ENCODE measurements around the gene SLC66A1. TPM values are rescaled to one million over a fixed set of nuclear protein-coding genes. Genes with fewer than 3 reads are reported as not detected.

SLC66A1 gene
- total and polyA plus RNA-seq, 2 donors, result 7.7 to 10.3 TPM

DNA sequence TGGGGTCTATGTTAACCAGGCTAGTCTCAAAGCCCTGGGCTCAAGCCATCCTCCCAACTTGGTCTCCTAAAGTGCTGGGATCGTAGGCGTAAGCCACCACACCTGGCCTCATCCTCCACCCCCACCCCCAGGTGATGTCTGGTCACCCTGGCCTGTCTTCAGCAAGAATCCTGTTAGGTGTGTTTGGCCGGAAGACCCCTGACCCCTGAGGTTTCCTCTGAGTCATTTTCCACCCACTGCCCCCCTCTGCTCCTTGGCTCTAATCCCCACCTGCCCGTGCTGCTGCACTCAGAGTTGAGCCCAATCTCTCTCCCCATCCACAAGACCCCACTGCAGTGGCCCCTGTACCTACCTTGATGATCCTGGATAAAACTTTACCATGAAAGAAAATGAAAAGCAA, 25.2 kb downstream of the SLC66A1 start:
- Histone ChIP-seq H3K4me3 (ENCODE audit: low read depth, low read length) (no peak overlapping the region), H3K27ac (ENCODE audit: low read depth) (no peak overlapping the region), H3K36me3 (ENCODE audit: insufficient read depth) (no peaks in the 10 kb centered on the region), H3K4me1 (ENCODE audit: insufficient read depth) (no peaks in the 10 kb centered on the region)
- no peak for DNase-seq (ENCODE audit: extremely low spot score)
- 88% methylated on average over 4 of the region's 4 CpGs for WGBS

DNA sequence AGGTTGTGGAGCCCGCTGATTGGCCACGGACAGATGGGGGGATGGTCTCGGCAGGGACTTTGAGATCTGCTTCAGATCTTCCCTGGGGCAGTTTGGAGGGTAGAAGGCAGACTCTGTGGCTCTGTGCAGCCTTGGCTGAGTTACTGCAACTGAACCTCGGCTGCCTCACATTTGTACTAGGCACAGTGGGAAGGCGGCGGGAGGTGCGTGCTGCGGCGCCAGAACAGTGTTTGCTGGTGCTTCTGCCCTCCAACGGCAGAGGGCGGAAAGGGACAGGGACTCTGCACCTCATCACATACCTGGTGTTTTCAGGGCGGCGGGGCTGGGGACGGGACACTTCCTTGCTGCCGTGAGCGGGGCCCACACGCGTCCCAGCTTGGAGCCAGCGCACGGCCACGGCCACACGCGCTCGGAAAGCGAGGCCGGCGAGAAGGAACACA, 26.2 kb downstream of the SLC66A1 start:
- H3K36me3 ChIP-seq (ENCODE audit: insufficient read depth), result no peaks in the 10 kb centered on the region
- H3K4me3 ChIP-seq (ENCODE audit: low read depth, low read length), result no peak overlapping the region
- no peak overlapping the region for H3K27ac ChIP-seq (ENCODE audit: low read depth)
- no peaks in the 10 kb centered on the region for H3K4me1 ChIP-seq (ENCODE audit: insufficient read depth)
- DNase-seq (ENCODE audit: extremely low spot score), result no peak
- 73% methylated on average over 27 of the region's 27 CpGs for WGBS

DNA sequence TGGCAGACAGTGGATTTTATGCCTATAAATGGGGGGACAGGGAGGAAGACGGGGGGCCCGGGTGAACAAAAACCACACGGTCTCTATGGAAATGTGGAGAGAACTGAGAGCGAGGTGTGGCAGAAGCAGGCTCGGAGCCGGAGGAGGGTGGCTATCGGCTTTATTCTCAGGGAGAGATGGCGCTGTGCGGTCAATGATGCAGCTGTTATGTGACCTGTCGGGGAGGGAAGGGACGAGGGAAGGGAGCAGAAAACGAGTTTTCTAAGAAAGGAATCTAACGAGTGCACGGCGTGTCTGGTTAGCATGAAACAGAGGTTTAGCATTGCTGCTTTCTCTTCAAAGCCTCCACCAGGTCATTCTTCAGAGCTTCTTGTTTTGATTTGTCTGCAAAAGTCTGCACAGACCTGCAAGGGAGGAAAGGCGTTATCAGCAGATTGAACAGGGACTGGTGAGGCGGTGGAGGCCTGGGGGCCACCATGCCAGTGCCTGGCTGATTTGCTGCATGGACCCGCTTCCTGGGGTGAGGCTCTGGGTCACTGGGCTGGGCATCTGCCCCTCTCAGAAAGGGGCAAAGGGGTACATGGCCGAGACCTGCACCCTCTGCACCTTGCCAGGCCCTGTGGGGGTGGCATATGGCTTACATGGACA, 27.2 kb downstream of the SLC66A1 start:
- 82% methylated on average over 19 of the region's 19 CpGs for WGBS
- no peak for DNase-seq (ENCODE audit: extremely low spot score)
- Histone ChIP-seq H3K36me3 (ENCODE audit: insufficient read depth) (no peaks in the 10 kb centered on the region), H3K4me3 (ENCODE audit: low read depth, low read length) (no peak overlapping the region), H3K27ac (ENCODE audit: low read depth) (no peak overlapping the region), H3K4me1 (ENCODE audit: insufficient read depth) (no peaks in the 10 kb centered on the region)

DNA sequence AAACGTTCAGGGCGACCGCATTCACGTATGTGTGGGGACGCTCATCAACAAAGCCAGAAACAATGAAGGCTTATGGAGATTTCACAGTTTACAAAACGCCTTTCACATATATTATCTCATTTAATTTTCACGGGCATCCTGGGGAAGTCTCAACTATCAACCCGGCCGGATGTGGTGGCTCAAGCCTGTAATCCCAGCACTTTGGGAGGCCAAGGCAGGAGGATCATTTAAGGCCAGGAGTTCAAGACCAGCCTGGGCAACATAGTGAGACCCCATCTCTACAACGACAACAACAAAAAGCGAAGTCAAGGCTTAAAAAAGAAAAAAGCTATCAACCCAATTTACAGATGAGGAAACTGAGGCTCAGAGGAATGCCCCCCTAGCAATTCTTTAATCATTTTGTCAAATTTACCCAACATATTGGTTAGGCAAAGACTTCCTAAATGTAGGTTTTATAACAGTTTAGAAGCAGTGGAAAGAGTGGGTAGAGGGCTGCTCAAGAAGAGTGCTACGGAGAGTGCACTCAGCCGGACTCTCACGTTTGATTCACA, 28.3 kb downstream of the SLC66A1 start:
- no peaks in the 10 kb centered on the region for H3K36me3 ChIP-seq (ENCODE audit: insufficient read depth)
- no peak overlapping the region for H3K27ac ChIP-seq (ENCODE audit: low read depth)
- DNase-seq (ENCODE audit: extremely low spot score), result no peak
- WGBS, result 95% methylated on average over 14 of the region's 14 CpGs
- no peak overlapping the region for H3K4me3 ChIP-seq (ENCODE audit: low read depth, low read length)
- H3K4me1 ChIP-seq (ENCODE audit: insufficient read depth), result no peaks in the 10 kb centered on the region

DNA sequence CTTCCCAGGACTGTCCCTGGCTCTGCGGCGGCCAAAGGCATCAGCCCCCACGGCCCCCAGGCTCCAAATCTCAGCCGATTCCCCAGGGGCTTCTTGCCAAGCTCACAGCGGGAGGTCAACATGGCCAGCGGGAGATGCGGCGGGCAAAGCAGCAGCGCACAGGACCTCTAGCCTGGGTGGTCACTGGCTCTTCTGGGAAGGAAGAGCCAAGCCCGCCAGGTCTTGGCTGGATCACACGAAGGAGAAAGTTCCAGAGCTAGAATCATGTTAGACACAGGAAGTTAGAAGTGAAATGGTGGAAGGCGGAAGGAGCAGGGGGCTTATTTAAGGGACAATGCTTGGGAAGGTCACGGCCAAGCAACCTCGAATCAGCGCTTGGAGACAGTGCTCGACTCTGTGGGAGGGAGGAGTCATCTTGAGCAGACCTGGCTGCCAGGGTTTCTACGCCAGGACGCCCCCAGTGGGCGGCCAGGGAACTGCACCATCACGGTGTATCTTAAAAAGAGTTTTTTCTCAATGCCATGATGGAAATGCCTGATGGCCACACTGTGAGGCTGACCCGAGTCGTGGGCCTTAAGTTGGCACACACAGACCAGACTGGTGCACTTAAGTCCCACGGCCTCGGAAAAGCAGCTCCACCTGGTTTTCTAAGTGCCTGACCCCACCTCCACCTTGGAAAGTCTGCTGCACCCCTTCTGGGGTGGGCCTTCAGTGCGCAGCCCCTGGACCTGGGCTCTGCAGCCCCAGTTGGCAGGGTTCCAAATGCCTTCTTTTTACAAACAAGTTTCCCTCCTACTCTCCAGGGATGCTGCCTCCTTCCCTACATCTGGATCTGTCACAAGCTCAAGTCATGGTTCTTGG, 29.3 kb downstream of the SLC66A1 start:
- H3K27ac ChIP-seq (ENCODE audit: low read depth), result no peak overlapping the region
- no peaks in the 10 kb centered on the region for H3K4me1 ChIP-seq (ENCODE audit: insufficient read depth)
- WGBS, result 62% methylated on average over 25 of the region's 25 CpGs
- no peaks in the 10 kb centered on the region for H3K36me3 ChIP-seq (ENCODE audit: insufficient read depth)
- no peak for DNase-seq (ENCODE audit: extremely low spot score)
- no peak overlapping the region for H3K4me3 ChIP-seq (ENCODE audit: low read depth, low read length)

DNA sequence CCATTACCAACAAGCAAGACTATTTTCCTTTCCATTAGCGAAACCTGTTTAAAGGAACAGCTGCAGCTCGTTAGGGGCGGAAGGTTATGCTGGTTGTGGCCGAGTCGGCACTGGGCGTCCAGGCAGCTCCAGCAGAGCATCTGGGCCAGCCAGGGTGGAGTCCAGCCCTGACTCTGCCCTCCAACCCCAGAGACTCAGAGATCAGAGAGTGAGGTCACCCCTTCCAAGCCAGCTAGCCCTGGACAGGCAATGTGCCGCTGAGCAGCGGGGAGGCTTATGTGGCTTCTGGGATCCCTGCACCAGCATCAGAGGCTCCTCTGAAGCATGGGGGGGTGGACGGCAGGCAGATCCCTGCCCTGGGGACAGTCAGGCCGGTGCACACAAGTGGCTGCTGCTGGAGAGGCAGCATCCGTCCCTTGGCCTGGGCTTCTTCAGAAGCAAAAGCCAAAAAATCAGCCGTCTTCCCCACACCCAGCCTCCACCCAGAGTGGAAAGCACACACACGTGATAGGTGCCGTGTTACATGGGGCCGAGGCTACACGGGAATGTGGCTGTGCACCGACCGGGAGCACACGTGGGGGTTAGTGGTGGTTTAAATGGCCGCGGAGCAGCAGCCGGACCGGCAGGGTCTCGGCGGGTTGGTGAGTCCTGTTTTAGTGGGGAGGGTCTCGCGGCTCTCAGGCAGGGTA, 30.1 kb downstream of the SLC66A1 start:
- no peak overlapping the region for H3K27ac ChIP-seq (ENCODE audit: low read depth)
- DNase-seq (ENCODE audit: extremely low spot score), result no peak
- 79% methylated on average over 27 of the region's 27 CpGs for WGBS
- H3K4me1 ChIP-seq (ENCODE audit: insufficient read depth), result no peaks in the 10 kb centered on the region
- no peaks in the 10 kb centered on the region for H3K36me3 ChIP-seq (ENCODE audit: insufficient read depth)
- H3K4me3 ChIP-seq (ENCODE audit: low read depth, low read length), result no peak overlapping the region

DNA sequence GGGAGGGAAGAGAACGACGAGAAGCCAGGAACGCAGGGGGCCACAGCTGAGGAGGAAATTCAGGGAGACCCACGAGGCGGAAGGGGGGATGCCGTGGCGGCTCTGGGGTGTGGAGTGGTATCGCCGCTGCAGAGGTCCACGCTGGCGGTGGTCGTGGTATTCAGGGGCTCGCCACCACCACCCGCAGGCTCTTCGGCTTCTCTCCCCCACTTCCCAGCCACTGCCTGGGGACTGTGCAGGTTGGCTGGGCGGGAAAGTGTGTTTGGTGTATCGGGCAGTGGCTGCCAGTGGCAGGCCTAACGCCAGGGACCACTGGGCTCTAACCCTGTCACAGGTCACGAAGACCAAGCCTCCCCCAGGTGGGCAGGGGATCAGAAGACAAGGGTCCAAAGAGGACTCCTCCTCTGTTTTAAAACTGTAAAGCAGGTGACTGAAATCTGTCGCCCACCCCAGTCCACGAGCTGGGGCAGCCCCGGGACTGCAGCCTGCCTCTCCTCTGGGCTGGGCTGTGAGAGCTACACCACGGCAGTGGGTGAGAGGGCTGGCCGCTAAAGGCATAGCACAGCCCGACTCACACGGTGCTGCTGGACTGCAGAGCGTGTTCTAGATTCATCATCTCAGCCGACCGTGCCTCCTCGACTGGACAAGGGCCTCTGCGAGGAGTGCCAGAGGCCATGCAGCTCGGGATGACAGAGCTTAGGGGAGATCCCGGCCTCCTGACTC, 30.9 kb downstream of the SLC66A1 start:
- WGBS, result 82% methylated on average over 33 of the region's 33 CpGs
- Histone ChIP-seq H3K4me1 (ENCODE audit: insufficient read depth) (no peaks in the 10 kb centered on the region), H3K36me3 (ENCODE audit: insufficient read depth) (no peaks in the 10 kb centered on the region)

DNA sequence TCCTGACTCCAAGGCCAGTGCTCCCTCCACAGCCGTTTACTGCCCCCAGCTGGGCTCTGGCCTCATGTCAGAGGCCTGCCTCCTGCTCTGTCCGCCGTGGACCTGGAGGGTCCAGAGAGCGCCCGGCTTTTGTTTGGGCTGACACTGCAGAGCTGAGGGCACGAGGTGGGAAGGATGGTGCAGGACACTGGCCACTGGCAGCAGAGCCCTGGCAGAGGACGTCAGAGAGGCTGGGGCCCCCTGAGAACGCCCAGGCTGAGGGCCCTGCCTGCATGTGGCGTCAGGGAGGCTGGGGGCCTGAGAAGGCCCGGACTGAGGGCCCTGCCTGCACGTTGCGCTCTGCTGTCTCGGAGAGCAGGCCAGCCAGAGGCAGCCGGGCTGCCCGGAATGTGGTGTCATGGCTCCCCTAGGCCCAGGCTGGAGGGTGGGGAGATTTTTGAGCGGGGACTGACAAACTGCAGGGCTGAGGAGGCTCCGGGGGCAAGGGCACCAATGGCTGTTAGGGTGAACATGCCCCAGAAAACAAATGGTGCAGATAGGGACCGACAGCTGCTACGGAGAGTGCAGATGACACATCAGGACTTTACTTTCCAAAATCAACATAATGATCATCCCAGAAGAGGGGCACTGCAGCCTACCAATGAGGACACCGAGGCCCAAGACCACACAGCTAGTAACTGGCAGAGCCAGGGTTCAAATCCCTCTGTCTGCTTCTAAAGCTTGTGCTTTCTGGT, 31.7 kb downstream of the SLC66A1 start:
- Histone ChIP-seq H3K27ac (ENCODE audit: low read depth) (no peak overlapping the region), H3K4me3 (ENCODE audit: low read depth, low read length) (no peak overlapping the region), H3K4me1 (ENCODE audit: insufficient read depth) (no peaks in the 10 kb centered on the region), H3K36me3 (ENCODE audit: insufficient read depth) (no peaks in the 10 kb centered on the region)
- 88% methylated on average over 20 of the region's 20 CpGs for WGBS
- DNase-seq (ENCODE audit: extremely low spot score), result no peak

More for the DNA sequence above, 30.9 kb downstream of the SLC66A1 start:
- no peak for DNase-seq (ENCODE audit: extremely low spot score)
- no peak overlapping the region for H3K4me3 ChIP-seq (ENCODE audit: low read depth, low read length)
- no peak overlapping the region for H3K27ac ChIP-seq (ENCODE audit: low read depth)

DNA sequence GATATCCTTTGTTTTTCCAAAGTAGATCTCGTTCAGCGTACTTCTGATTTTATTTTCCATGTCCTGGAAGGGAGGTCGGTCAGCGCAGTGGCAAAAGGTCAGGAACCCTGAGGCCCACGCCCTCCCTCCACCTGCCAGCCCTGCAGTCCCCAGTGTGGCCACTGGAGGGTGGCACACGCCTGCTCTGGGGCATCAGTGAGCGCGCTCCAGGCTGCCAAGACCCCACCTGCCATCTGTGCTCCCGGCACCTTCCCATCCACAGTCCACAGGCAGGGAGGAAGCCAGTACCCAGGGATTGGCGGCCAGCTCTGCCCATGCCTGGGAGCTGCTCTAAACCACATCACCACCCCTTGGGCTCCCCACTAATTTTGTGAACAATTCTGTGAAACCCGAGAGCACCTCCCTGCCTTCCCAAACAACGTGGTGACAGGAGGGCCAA, 32.3 kb downstream of the SLC66A1 start:
- no peaks in the 10 kb centered on the region for H3K4me1 ChIP-seq (ENCODE audit: insufficient read depth)
- no peak for DNase-seq (ENCODE audit: extremely low spot score)
- WGBS, result 61% methylated on average over 12 of the region's 12 CpGs
- no peak overlapping the region for H3K4me3 ChIP-seq (ENCODE audit: low read depth, low read length)
- no peak overlapping the region for H3K27ac ChIP-seq (ENCODE audit: low read depth)
- H3K36me3 ChIP-seq (ENCODE audit: insufficient read depth), result no peaks in the 10 kb centered on the region

DNA sequence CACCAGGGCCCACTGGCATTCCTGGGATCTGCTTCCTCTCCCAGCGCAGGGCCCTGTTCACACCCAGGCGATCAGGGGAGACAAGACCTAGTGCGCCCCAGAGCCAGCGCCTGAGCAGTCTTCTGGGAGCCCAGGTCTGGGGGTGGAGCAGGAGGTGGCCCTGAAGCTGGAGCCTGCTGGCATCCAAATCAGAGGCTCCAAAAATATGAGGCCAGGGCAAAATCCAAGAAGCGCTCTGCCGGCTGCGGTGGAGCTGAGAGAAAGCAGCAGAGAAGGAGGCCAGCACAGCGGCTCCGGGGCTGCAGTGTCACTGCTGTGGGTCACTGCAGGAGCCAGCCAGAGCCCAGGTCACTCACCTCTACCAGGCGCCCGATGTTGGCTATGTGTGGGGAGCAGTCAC, 32.7 kb downstream of the SLC66A1 start:
- Histone ChIP-seq H3K4me3 (ENCODE audit: low read depth, low read length) (no peak overlapping the region), H3K27ac (ENCODE audit: low read depth) (no peak overlapping the region), H3K36me3 (ENCODE audit: insufficient read depth) (no peaks in the 10 kb centered on the region), H3K4me1 (ENCODE audit: insufficient read depth) (no peaks in the 10 kb centered on the region)
- DNase-seq (ENCODE audit: extremely low spot score), result no peak
- WGBS, result 95% methylated on average over 11 of the region's 11 CpGs

DNA sequence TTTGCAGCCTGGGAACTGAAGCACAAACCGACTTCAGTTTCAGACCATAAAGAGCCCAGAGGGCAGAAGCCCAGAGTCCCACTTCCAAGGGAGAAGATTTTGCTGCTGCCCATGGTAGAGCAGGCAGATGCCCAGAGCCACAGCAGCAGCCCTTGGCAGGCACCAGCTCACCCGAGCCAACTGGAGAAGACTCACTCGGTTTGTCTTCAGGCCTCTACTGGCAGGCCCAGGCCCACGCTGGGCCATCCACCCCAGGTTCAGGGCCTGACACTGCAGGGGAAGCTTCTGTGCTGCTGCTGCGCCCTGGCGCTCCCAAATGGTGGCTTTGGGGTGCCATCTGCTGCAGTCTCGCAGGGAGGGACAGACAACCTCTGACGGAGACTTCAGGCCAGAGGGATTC, 33.3 kb downstream of the SLC66A1 start:
- Histone ChIP-seq H3K36me3 (ENCODE audit: insufficient read depth) (no peaks in the 10 kb centered on the region), H3K4me3 (ENCODE audit: low read depth, low read length) (no peak overlapping the region), H3K4me1 (ENCODE audit: insufficient read depth) (no peaks in the 10 kb centered on the region), H3K27ac (ENCODE audit: low read depth) (no peak overlapping the region)
- WGBS, result 90% methylated on average over 8 of the region's 8 CpGs
- DNase-seq (ENCODE audit: extremely low spot score), result no peak

DNA sequence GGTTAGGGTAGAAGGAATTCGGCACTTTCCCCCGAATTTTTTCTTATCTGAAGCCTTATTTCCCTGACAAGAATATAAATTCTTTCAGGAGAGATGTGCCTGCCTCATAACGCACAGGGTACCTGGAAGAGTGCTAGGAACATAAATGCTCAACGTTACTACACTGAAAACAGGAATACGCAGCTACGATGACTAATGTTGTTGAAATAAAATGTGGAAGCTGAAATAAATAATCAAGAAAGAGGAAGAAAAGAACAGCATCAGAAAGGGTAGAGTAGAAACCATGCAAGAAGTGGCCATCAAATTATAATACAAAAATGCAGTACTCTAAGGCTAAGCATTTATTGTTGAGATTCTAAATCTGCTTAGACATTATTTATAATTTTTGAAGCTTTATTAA, 33.9 kb downstream of the SLC66A1 start:
- H3K4me1 ChIP-seq (ENCODE audit: insufficient read depth), result no peaks in the 10 kb centered on the region
- H3K4me3 ChIP-seq (ENCODE audit: low read depth, low read length), result no peak overlapping the region
- H3K27ac ChIP-seq (ENCODE audit: low read depth), result no peak overlapping the region
- WGBS, result 76% methylated on average over 6 of the region's 6 CpGs
- DNase-seq (ENCODE audit: extremely low spot score), result no peak
- H3K36me3 ChIP-seq (ENCODE audit: insufficient read depth), result no peaks in the 10 kb centered on the region
